ENCODE measurements around the gene LHFPL6.

DNA sequence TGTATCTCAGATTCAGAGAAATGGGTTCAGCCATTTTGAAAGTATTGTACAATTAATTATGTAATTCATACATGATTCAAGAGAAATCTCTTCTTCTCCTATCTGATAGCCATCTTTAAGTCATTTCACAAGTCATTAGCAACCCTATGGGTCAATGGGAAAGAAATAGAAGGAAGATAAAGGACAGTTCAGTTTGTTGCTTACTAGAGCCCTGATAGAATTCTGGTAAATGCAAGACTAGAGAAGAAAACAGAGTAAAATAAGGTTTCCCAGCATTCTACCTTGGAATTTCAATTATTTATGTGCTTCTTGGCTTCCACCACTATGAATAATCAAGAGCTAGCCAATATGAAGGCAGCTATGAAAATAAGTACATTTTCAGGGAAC lies 117.7 kb downstream of the LHFPL6 start:
- TF ChIP-seq EZH2 (IDR thresholded peaks at IDR 0.05; ENCODE audit: borderline replicate concordance) (no peak), EZH2phosphoT487 (IDR thresholded peaks at IDR 0.05; ENCODE audit: low read depth, severe bottlenecking, unreplicated experiment) (no peak)

Data from hepatocyte (in vitro differentiated cells).